Transverse colon (tissue), 4 donors: ENCODE results near the gene NAT10. TPM values are rescaled to one million over a fixed set of nuclear protein-coding genes. Genes with fewer than 3 reads are reported as not detected.

Source experiments
- DNase-seq: peaks from one replicate; pipeline ENCODE4 v3.0.0-alpha.2; 2019
- H3K27ac ChIP-seq, 4 donors: fragments of 200-600 bp; sonication (generic); 2 replicates each; pipeline ENCODE4 v1.5.1; 2016 to 2018; ENCODE audit warnings: inconsistent platforms in 4 of 4
- H3K27me3 ChIP-seq: fragments of 200-600 bp; sonication (generic); 2 replicates; pipeline ENCODE4 v1.5.1; 2017; ENCODE audit warnings: inconsistent platforms
- H3K36me3 ChIP-seq, 4 donors: fragments of 200-600 bp; sonication (generic); 2 replicates each; pipeline ENCODE4 v1.5.1; 2017 to 2019; ENCODE audit warnings: inconsistent platforms in 4 of 4
- H3K4me1 ChIP-seq, 4 donors: fragments of 200-600 bp; sonication (generic); 2 replicates each; pipeline ENCODE4 v1.5.1; 2017 to 2020; ENCODE audit warnings: inconsistent platforms in 4 of 4
- H3K4me3 ChIP-seq, 4 donors: fragments of 200-600 bp; sonication (generic); 1 replicate in 1 of 4; 2 replicates in 3 of 4; pipeline versions ENCODE4 v1.5.1 to v1.6.1; 2017 to 2019; ENCODE audit warnings: inconsistent platforms in 4 of 4
- H3K9me3 ChIP-seq, 2 donors: fragments of 200-600 bp; sonication (generic); 2 replicates each; pipeline ENCODE4 v1.5.1; 2017 to 2019; ENCODE audit warnings: inconsistent platforms in 2 of 2
- CTCF ChIP-seq, 5 experiments: fragments of 200-600 bp in 3 of 5; fragments of 450-650 bp in 2 of 5; sonication (generic) in 3 of 5; IDR thresholded peaks; 1 replicate in 2 of 5; 2 replicates in 3 of 5; pipeline ENCODE4 v1.5.1; 2016 to 2017; ENCODE audit warnings: antibody characterized with exemption in 5 of 5, inconsistent platforms in 3 of 5, mild to moderate bottlenecking in 2 of 5, moderate library complexity in 1 of 5
- EP300 ChIP-seq: sonication (generic); formaldehyde crosslinking; IDR thresholded peaks from one replicate; pipeline ENCODE4 v1.6.1; 2017; ENCODE audit warnings: antibody characterized with exemption, low read depth
- POLR2A ChIP-seq: fragments of 450-650 bp; IDR thresholded peaks from one replicate; pipeline ENCODE4 v1.6.1; 2016; ENCODE audit warnings: antibody characterized with exemption, mild to moderate bottlenecking, moderate library complexity
- POLR2AphosphoS5 ChIP-seq, 3 donors: sonication (generic); formaldehyde crosslinking; IDR thresholded peaks; one replicate each; pipeline ENCODE4 v1.6.1; 2016; ENCODE audit warnings: antibody characterized with exemption in 3 of 3
- WGBS, 2 donors: methylation state at CpG; one replicate each; pipeline ENCODE4 v1.1.5; 2018; ENCODE audit warnings: low coverage in 1 of 2; 5-methylcytosine and 5-hydroxymethylcytosine counted together
- in situ Hi-C, 4 donors: fragments of 200-750 bp; cut with MboI; loops; one replicate each; pipeline versions ENCODE4 v1.15.0 to v1.15.1; 2017; ENCODE audit warnings: low sequenced_read_pairs in 3 of 4, low pct_ligation_motif_present in 1 of 4, low pct_unique_long_range_greater_than_20kb in 1 of 4
- intact Hi-C: fragments of 100-400 bp; cut with DNase I; formaldehyde crosslinking; loops from one replicate; pipeline ENCODE4 v1.15.1; 2023; ENCODE audit warnings: low total_unique reads
- total RNA-seq, 4 donors: library from RNA; depleted of rRNA; stranded (reverse); fragments of >200 nt; gene quantifications; one replicate each; pipeline ENCODE4 v1.1.0, GENCODE V29; 2016

NAT10 gene
- total RNA-seq, 4 donors from 2014 or later, result 16.0 to 40.6 (median 26.9) TPM

DNA sequence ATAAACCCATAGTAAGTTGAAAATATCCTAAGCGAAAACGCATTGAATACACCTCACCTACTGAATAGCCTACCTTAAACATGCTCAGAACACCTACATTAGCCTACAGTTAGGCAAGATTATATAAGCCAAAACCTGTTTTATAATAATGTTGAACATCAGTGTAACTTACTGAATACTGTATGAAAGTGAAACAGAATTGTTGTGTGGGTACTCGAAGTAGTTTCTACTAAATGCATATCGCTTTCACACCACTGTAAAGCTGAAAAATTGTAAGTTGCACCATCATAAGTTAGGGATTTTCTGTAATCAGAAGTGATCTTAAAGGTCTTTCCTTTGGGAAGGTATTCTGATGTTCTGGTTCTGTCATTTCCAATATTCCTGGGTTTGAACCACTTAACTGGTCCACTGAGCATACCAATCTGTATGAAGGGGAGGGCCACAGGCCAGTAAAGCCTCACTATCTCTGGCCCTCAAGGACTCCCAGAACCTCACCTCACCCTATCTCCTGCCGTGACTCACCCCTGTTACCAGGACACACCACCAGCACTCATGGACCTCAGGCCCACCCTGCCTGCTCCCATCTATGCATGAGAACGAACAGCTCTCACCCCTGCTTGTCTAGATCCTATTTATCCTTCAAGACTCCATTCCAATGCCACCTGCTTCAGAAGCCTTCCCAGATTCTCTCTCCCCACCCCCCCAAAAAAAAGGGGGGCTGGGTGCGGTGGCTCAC is 70.0 kb downstream of the NAT10 start:
- no peak for DNase-seq
- no peaks in the 10 kb centered on the region for H3K9me3 ChIP-seq
- H3K4me3 ChIP-seq, result no peak overlapping the region
- 74 to 85% methylated on average over 4 to 7 of the region's 7 CpGs for WGBS, 2 donors
- no peaks in the 10 kb centered on the region for H3K27me3 ChIP-seq
- TF ChIP-seq POLR2A (no peak), EP300 (no peak), CTCF (IDR thresholded peaks at IDR 0.05) (no peak), POLR2AphosphoS5 (IDR thresholded peaks at IDR 0.05) (no peak)
- no peaks in the 10 kb centered on the region for H3K36me3 ChIP-seq
- H3K4me1 ChIP-seq, result peaks cover 0 to 12% (median 6%) of the 10 kb centered on the region in 4 donors
- in situ Hi-C loops, result loop anchor here (5.0 to 10.0 kb wide), 2 partner anchors 187 to 189 kb away; no protein-coding TSS in a partner anchor
- no peak overlapping the region for H3K27ac ChIP-seq
- intact Hi-C loops, result loop anchor here (2.0 kb wide), 1 partner anchor 183 kb away; the partner anchor contains the start of gene ABTB2

GRCh38 chr11:34176751-34177209 is 71.4 kb downstream of the NAT10 start:
- H3K4me1 ChIP-seq, result peaks cover 0 to 12% (median 6%) of the 10 kb centered on the region in 4 donors
- H3K4me3 ChIP-seq, result no peak overlapping the region
- no peak overlapping the region for H3K27ac ChIP-seq
- TF ChIP-seq POLR2AphosphoS5 (IDR thresholded peaks at IDR 0.05), result no peak
- TF ChIP-seq EP300, result no peak
- no peak for TF ChIP-seq POLR2A
- TF ChIP-seq CTCF (IDR thresholded peaks at IDR 0.05), result no peak
- no peak for DNase-seq
- no peaks in the 10 kb centered on the region for H3K9me3 ChIP-seq
- no peaks in the 10 kb centered on the region for H3K36me3 ChIP-seq
- 32% methylated on average over 2 of the region's 2 CpGs; no CpG with 5 or more reads in 1 of the 2 donors for WGBS, 2 donors
- H3K27me3 ChIP-seq, result no peaks in the 10 kb centered on the region
- intact Hi-C loops, result no loop called here
- in situ Hi-C loops, result loop anchor here (5.0 to 10.0 kb wide), 2 partner anchors 186 to 188 kb away; no protein-coding TSS in a partner anchor

- intact Hi-C loops (no loop called here), in situ Hi-C loops (loop anchor here (5.0 to 10.0 kb wide), 2 partner anchors 184 to 186 kb away; no protein-coding TSS in a partner anchor)
- H3K27me3 ChIP-seq, result no peaks in the 10 kb centered on the region
- H3K4me3 ChIP-seq, result no peak overlapping the region
- no peak for DNase-seq
- TF ChIP-seq EP300 (no peak), CTCF (IDR thresholded peaks at IDR 0.05) (no peak), POLR2A (no peak), POLR2AphosphoS5 (IDR thresholded peaks at IDR 0.05) (no peak)
- WGBS, 2 donors, result 90 to 100% methylated on average over 1 to 10 of the region's 10 CpGs
- no peak overlapping the region for H3K27ac ChIP-seq
- peaks cover 0 to 12% (median 6%) of the 10 kb centered on the region in 4 donors for H3K4me1 ChIP-seq
- no peaks in the 10 kb centered on the region for H3K36me3 ChIP-seq
- no peaks in the 10 kb centered on the region for H3K9me3 ChIP-seq
These were observed 72.9 kb downstream of the NAT10 start for GRCh38 chr11:34178209-34178821.

DNA sequence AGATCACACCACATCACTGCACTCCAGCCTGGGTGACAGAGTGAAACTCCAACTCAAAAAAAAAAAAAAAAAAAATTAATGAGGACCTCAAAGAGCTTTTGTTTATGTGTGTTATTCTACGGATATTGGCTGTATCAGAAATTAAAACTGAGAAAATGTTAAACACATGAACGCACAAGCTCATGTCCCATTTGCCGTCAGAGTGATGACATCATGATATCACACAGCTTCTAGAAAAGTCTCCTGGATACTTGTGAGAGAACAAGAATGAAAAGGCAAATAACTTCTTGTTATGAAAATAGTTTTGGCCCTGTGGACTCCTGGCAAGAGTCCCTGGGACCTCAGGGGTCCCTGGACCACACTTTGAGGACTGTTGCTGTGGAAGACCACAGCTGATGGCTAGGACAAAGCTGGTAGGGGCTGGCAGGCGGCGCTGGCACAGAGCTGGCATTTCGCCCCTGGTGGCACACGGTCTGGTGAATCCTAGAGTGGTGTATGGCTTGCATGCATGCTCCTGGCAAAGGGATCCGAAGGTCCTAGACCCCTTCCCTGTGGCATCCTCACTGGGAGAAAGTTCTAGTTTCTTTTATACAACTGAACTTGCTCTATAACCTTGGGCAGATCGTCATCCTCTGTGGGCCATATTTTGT is 73.7 kb downstream of the NAT10 start:
- TF ChIP-seq POLR2AphosphoS5 (IDR thresholded peaks at IDR 0.05) (no peak), EP300 (no peak), POLR2A (no peak), CTCF (IDR thresholded peaks at IDR 0.05) (no peak)
- Histone ChIP-seq H3K9me3 (no peaks in the 10 kb centered on the region), H3K36me3 (no peaks in the 10 kb centered on the region), H3K4me3 (no peak overlapping the region), H3K27me3 (no peaks in the 10 kb centered on the region), H3K4me1 (peaks cover 0 to 7% (median 5%) of the 10 kb centered on the region in 4 donors), H3K27ac (no peak overlapping the region)
- DNase-seq, result no peak
- in situ Hi-C loops (loop anchor here (5.0 to 10.0 kb wide), 2 partner anchors 183 to 186 kb away; no protein-coding TSS in a partner anchor), intact Hi-C loops (no loop called here)
- 88 to 90% methylated on average over 3 to 9 of the region's 9 CpGs for WGBS, 2 donors
